HFFc6 (cell line): ENCODE measurements around the gene VTCN1. TPM values are rescaled to one million over a fixed set of nuclear protein-coding genes. Genes with fewer than 3 reads are reported as not detected.

Experiments
- DNase-seq: peaks from one replicate; pipeline ENCODE4 v3.0.0-alpha.2; 2018
- H3K27ac Mint-ChIP-seq: 2 replicates; pipeline ENCODE4 v1.8.0; 2020; ENCODE audit warnings: mild to moderate bottlenecking, mixed read lengths
- H3K27me3 Mint-ChIP-seq: 2 replicates; pipeline ENCODE4 v1.8.0; 2021; ENCODE audit warnings: mild to moderate bottlenecking, moderate library complexity, mixed read lengths; ENCODE audit not compliant: insufficient read depth
- H3K36me3 Mint-ChIP-seq: 2 replicates; pipeline ENCODE4 v1.8.0; 2021; ENCODE audit warnings: low read depth, mixed read lengths
- H3K4me1 Mint-ChIP-seq: 2 replicates; pipeline ENCODE4 v1.8.0; 2020; ENCODE audit warnings: low read depth, mixed read lengths
- H3K4me3 Mint-ChIP-seq: 2 replicates; pipeline ENCODE4 v1.8.0; 2020; ENCODE audit warnings: mild to moderate bottlenecking, moderate library complexity, mixed read lengths
- H3K9me3 Mint-ChIP-seq: 2 replicates; pipeline ENCODE4 v1.8.0; 2020; ENCODE audit warnings: mild to moderate bottlenecking, mixed read lengths
- total RNA-seq, 6 experiments: library from RNA; stranded (reverse); fragmentation: NEBNext Ultra II Directional; extraction: Animal tissue kit (Norgen Biotek cat#: 25700); gene quantifications; 2 replicates in 1 of 6; 3 replicates in 5 of 6; pipeline ENCODE4 v1.2.3, GENCODE V29; 2021
- TF ChIP-seq, protein P1 (sequence below): fragments of 200-600 bp; sonication (generic); IDR thresholded peaks from 2 replicates; pipeline ENCODE4 v1.5.0; 2021; ENCODE audit warnings: antibody characterized with exemption, mild to moderate bottlenecking

VTCN1 gene
- total RNA-seq, 6 experiments from 2014 or later: not detected

DNA sequence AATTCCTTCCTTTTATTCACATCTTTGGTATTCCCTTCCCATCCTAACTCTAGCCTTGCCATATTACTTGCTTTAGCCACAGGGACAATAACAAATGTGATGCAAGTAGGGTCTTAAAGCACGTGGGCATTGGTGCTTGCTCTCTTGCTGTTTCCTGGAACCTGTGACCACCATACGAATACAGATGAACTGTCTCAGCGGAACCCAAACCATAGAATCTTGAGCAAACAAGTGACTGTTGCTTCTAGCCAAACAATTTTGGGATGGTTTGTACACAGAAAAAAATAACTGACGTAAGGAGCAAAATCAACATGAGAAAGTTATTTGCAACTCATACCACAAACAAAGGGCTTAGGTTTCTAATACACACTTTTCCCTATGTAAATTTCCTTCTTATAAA lies 15.2 kb upstream of the VTCN1 start:
- TF ChIP-seq, protein P1, sequence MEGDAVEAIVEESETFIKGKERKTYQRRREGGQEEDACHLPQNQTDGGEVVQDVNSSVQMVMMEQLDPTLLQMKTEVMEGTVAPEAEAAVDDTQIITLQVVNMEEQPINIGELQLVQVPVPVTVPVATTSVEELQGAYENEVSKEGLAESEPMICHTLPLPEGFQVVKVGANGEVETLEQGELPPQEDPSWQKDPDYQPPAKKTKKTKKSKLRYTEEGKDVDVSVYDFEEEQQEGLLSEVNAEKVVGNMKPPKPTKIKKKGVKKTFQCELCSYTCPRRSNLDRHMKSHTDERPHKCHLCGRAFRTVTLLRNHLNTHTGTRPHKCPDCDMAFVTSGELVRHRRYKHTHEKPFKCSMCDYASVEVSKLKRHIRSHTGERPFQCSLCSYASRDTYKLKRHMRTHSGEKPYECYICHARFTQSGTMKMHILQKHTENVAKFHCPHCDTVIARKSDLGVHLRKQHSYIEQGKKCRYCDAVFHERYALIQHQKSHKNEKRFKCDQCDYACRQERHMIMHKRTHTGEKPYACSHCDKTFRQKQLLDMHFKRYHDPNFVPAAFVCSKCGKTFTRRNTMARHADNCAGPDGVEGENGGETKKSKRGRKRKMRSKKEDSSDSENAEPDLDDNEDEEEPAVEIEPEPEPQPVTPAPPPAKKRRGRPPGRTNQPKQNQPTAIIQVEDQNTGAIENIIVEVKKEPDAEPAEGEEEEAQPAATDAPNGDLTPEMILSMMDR: no peak
- no peak for DNase-seq
- H3K27me3 Mint-ChIP-seq: peaks cover 8% of the 10 kb centered on the region
- no peaks in the 10 kb centered on the region for H3K9me3 Mint-ChIP-seq
- no peak overlapping the region for H3K4me3 Mint-ChIP-seq
- H3K27ac Mint-ChIP-seq: no peak overlapping the region
- no peaks in the 10 kb centered on the region for H3K36me3 Mint-ChIP-seq
- H3K4me1 Mint-ChIP-seq: no peaks in the 10 kb centered on the region

DNA sequence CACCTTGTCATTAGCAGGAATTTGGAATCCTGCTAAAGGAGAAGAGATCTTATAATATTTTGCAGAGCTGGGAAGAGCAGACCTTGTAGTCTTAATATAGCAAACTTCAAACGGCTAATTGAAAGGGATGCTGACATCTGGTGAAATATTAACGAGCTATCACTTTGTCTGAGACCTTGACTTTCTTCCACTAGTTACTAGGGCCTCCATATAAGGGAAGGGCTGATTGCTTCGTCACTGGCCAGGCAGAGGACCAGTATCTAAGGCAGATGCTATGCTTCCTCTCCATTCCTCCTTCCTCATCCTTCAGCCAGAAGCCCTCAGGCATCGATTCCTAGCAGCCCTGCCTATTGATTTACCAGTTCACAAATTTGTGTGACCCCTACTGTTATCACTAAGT lies 6.0 kb upstream of the VTCN1 start:
- H3K4me3 Mint-ChIP-seq: no peak overlapping the region
- peaks cover 12% of the 10 kb centered on the region for H3K27me3 Mint-ChIP-seq
- peaks cover 10% of the 10 kb centered on the region; the same call in 1 of the 2 replicates for H3K9me3 Mint-ChIP-seq
- H3K27ac Mint-ChIP-seq: no peak overlapping the region
- no peaks in the 10 kb centered on the region for H3K4me1 Mint-ChIP-seq
- TF ChIP-seq, protein P1: no peak
- no peak for DNase-seq
- no peaks in the 10 kb centered on the region for H3K36me3 Mint-ChIP-seq

DNA sequence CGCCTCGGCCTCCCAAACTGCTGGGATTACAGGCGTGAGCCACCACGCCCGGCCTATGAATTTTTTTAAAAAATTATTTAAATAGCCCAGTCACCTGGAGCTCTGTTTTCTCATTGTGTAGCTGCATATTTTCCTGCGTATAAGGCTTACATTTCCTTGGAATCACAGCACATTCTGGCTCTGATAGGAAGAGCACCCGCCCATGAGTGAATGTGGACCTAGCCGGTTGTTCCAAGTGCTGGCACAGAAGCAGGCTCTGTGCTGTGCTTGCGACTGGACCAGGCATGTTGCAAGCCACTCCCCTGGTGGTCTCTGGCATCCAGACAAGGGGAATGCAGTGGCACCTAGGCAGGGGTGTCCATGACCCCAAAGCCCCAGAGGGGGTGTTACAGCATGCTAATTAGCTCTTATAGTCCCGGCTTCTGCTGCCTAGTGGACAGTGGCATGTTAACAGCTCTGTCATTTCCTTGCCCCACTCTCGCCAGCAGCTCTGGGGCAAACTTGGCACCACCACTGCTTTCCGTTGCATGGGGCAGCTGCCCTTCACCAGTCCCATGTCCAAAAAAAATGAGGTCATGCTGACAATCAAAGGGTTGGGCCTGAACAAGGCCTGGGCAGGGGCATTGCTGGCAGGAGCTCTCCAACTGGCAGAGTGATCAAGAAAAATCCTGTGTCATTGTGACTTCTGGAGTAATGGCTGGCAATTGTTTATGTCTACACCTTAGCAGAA lies 5.2 kb upstream of the VTCN1 start:
- Mint-ChIP-seq H3K4me1 (no peaks in the 10 kb centered on the region), H3K4me3 (no peak overlapping the region), H3K27me3 (peaks cover 12% of the 10 kb centered on the region), H3K36me3 (no peaks in the 10 kb centered on the region), H3K9me3 (peaks cover 10% of the 10 kb centered on the region; the same call in 1 of the 2 replicates), H3K27ac (no peak overlapping the region)
- DNase-seq: no peak
- TF ChIP-seq, protein P1: no peak

DNA sequence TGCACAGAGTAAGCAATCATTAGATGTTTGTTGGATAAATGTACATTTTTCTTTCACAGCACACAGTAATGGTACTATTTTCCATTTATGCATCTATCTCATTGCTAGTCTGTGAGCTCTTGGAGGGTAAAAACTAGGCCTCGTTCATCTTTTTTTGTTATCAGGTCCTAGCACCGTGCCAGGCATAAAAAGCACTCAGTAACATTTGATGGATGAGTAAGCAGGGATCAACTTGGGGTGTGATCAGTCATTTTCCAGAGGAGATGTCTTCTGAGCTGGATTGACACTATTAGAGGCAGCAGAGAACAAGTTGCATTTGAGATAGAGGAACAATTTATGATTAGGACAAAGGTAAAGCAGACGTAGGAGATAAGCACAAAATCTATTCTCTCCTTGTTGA lies 4.3 kb upstream of the VTCN1 start:
- no peak for DNase-seq
- H3K4me3 Mint-ChIP-seq: no peak overlapping the region
- H3K9me3 Mint-ChIP-seq: peaks cover 10% of the 10 kb centered on the region; the same call in 1 of the 2 replicates
- TF ChIP-seq, protein P1: no peak
- no peaks in the 10 kb centered on the region for H3K36me3 Mint-ChIP-seq
- H3K27me3 Mint-ChIP-seq: peaks cover 12% of the 10 kb centered on the region
- no peak overlapping the region for H3K27ac Mint-ChIP-seq
- no peaks in the 10 kb centered on the region for H3K4me1 Mint-ChIP-seq

DNA sequence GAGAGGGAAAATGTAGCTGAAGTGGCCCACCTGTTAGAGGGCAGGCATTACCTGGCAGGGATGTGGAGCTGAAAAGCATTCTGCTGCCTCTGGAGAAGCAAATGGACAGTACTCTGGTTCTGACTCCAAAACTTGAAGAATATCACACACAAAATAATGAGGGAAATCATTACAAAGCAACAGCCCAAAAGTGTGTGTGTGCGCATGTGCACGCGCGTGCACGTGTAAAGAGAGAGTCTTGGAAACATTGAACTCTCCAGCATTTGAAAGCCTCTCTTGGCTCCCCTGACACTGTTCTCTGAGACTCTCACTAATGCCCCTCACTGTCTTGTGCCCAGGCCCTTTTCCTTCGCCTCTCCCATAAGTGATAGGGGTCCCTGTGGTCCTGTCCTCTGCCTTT lies 2.3 kb upstream of the VTCN1 start:
- peaks cover 5% of the 10 kb centered on the region; the same call in 1 of the 2 replicates for H3K9me3 Mint-ChIP-seq
- no peak overlapping the region for H3K27ac Mint-ChIP-seq
- H3K4me1 Mint-ChIP-seq: no peaks in the 10 kb centered on the region
- H3K27me3 Mint-ChIP-seq: peaks cover 13% of the 10 kb centered on the region
- TF ChIP-seq, protein P1: no peak
- H3K36me3 Mint-ChIP-seq: no peaks in the 10 kb centered on the region
- DNase-seq: no peak
- H3K4me3 Mint-ChIP-seq: no peak overlapping the region
